Body of pancreas (tissue), 4 donors: ENCODE results near the gene TOX3.

Source experiments
- CTCF ChIP-seq, 7 experiments: fragments of 450-650 bp in 4 of 7; fragments of 200-600 bp in 3 of 7; sonication (generic) in 3 of 7; IDR thresholded peaks; one replicate each; pipeline ENCODE4 v1.5.1; 2016 to 2019; ENCODE audit warnings: antibody characterized with exemption in 7 of 7
- POLR2A ChIP-seq, 3 donors: fragments of 450-650 bp; IDR thresholded peaks; one replicate each; pipeline ENCODE4 v1.6.1; 2016; ENCODE audit warnings: antibody characterized with exemption in 3 of 3, mild to moderate bottlenecking in 2 of 3

- no peak for TF ChIP-seq CTCF (IDR thresholded peaks at IDR 0.05)
- no peak for TF ChIP-seq POLR2A (IDR thresholded peaks at IDR 0.05)
These were observed 37.7 kb upstream of the TOX3 start for GRCh38 chr16:52584354-52585320.
